Measurements from ENCODE around the gene HSD3B1.
"Not testable (repeated sequence)": the region's sequence is repeated elsewhere in the genome, so short reads cannot be mapped to it uniquely, and the experiment has no call there.

The HSD3B1 gene

DNA sequence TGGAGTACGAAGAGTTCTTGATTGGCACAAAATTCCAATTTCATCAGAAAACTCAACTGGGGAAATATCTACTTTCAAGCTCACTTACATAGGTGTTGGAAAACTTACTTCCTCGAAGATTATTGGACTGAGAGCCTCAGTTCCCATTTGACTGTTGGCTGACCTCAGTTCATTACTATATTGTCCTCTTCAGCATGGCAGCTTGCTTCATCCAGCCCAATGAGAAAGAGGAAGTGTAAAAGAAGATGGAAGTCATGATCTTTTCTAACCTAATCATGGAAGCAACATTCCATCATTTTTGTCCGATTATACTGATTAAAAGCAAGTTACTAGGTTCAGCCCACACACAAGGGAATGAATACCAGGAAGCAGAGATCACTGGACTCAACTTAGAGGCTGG lies 49.4 kb downstream of the HSD3B1 start:
- FAIRE-seq, result no peak

DNA sequence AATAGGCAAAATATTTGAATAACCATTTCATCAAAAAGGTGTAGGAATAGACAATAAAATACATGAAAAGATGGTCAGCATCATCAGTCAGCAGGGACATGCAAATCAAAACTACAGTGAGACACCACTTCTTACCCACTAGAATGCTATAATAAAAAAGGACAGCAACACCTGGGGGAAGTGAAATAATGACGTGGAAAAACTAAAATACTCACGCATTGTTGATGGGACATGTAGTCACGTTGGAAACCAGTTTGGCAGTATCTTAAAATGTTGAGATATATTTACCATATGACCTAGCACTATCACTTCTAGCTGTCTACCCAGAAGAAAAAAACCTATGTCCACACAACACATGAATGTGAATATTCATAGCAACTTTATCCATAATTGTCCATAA lies 53.4 kb downstream of the HSD3B1 start:
- FAIRE-seq, result not testable (repeated sequence)

DNA sequence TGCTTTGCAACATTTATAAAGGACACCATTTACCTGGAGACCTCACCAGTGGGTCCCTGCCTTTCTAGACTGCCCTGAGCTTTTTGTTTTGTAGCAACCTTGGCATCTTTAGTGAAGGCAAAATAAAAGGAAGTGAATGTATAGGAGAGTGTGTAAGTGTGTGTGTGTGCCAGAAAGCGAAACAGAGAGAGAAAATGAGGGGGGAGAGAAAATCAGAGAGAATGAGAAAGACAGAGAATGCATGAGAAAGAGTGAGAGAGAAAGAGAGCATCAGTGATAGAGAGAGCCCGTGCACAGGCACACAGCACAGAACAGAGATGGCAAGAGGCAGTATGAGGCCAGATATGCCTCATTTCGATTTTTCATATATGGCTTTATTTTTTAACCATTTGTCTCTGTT lies 57.5 kb downstream of the HSD3B1 start:
- no peak for FAIRE-seq
